ENCODE measurements around the gene FTSJ1. TPM values are rescaled to one million over a fixed set of nuclear protein-coding genes. Genes with fewer than 3 reads are reported as not detected.

The FTSJ1 gene
- total RNA-seq, 4 donors from 2014 or later = 45.7 to 74.7 (median 56.1) TPM

GRCh38 chrX:48467281-48467761 lies 8.7 kb upstream of the FTSJ1 start:
- DNase-seq (ENCODE audit: low spot score) = no peak
- no peak for ATAC-seq (ENCODE audit: low FRiP score)
- TF ChIP-seq CTCF (IDR thresholded peaks at IDR 0.05) = no peak

- DNase-seq (ENCODE audit: low spot score) = no peak
- no peak for ATAC-seq (ENCODE audit: low FRiP score)
Observed at GRCh38 chrX:48468247-48468671, 7.7 kb upstream of the FTSJ1 start.

GRCh38 chrX:48468693-48469691 lies 7.0 kb upstream of the FTSJ1 start:
- ATAC-seq (ENCODE audit: low FRiP score) = no peak
- TF ChIP-seq CTCF (IDR thresholded peaks at IDR 0.05) = no peak
- no peak for DNase-seq (ENCODE audit: low spot score)

More at GRCh38 chrX:48468247-48468671, 7.7 kb upstream of the FTSJ1 start:
- no peak for TF ChIP-seq CTCF (IDR thresholded peaks at IDR 0.05)

GRCh38 chrX:48470110-48470832 lies 5.7 kb upstream of the FTSJ1 start, which contains the start of gene SLC38A5:
TSS of gene SLC38A5 (minus strand) at chrX:48470260. CDS start at chrX:48467924, 2,336 bp downstream.
- ATAC-seq (ENCODE audit: low FRiP score) = no peak
- DNase-seq (ENCODE audit: low spot score) = no peak
- TF ChIP-seq CTCF (IDR thresholded peaks at IDR 0.05) = no peak

GRCh38 chrX:48470833-48471118 lies 5.2 kb upstream of the FTSJ1 start:
- no peak for DNase-seq (ENCODE audit: low spot score)
- TF ChIP-seq CTCF (IDR thresholded peaks at IDR 0.05) = no peak
- ATAC-seq (ENCODE audit: low FRiP score) = no peak

- no peak for TF ChIP-seq CTCF (IDR thresholded peaks at IDR 0.05)
- DNase-seq (ENCODE audit: low spot score) = no peak
- ATAC-seq (ENCODE audit: low FRiP score) = no peak
Observed at GRCh38 chrX:48471504-48471903, 4.5 kb upstream of the FTSJ1 start.
